Thymus (tissue), 11 donors: Measurements from ENCODE around the gene ARHGEF7. TPM values are rescaled to one million over a fixed set of nuclear protein-coding genes. Genes with fewer than 3 reads are reported as not detected.

Experiments used
- DNase-seq, 9 donors: peaks; one replicate each; pipeline ENCODE4 v3.0.0-alpha.2; 2013; ENCODE audit warnings: low spot score in 9 of 9, low read depth in 6 of 9, missing footprints in 1 of 9
- H3K27ac ChIP-seq, 2 donors: one replicate each; pipeline ENCODE4 v1.5.1; 2013; ENCODE audit warnings: control low read depth in 1 of 2, low read depth in 1 of 2, low read length in 1 of 2, mild to moderate bottlenecking in 1 of 2, moderate library complexity in 1 of 2
- H3K27me3 ChIP-seq, 2 donors: one replicate each; pipeline ENCODE4 v1.5.1; 2013; ENCODE audit warnings: low read length in 1 of 2; ENCODE audit not compliant: control insufficient read depth in 2 of 2, insufficient read depth in 1 of 2
- H3K36me3 ChIP-seq, 2 donors: one replicate each; pipeline ENCODE4 v1.5.1; 2013; ENCODE audit warnings: low read length in 1 of 2, mild to moderate bottlenecking in 1 of 2, moderate library complexity in 1 of 2; ENCODE audit not compliant: control insufficient read depth in 2 of 2, insufficient read depth in 2 of 2
- H3K4me1 ChIP-seq, 2 donors: one replicate each; pipeline ENCODE4 v1.5.1; 2013; ENCODE audit warnings: low read length in 2 of 2; ENCODE audit not compliant: control insufficient read depth in 2 of 2, insufficient read depth in 2 of 2
- H3K4me3 ChIP-seq, 2 donors: one replicate each; pipeline ENCODE4 v1.5.1; 2013; ENCODE audit warnings: low read length in 2 of 2, control low read depth in 1 of 2, mild to moderate bottlenecking in 1 of 2
- H3K9me3 ChIP-seq, 2 donors: one replicate each; pipeline ENCODE4 v1.5.1; 2013; ENCODE audit warnings: low read length in 1 of 2, mild to moderate bottlenecking in 1 of 2; ENCODE audit not compliant: control insufficient read depth in 2 of 2, insufficient read depth in 1 of 2
- WGBS: extraction: QIAGEN DNeasy Blood & Tissue Kit; methylation state at CpG from one replicate; pipeline ENCODE4 v1.1.7; 2013; 5-methylcytosine and 5-hydroxymethylcytosine counted together
- polyA plus RNA-seq: library from polyadenylated mRNA; stranded (reverse); fragments of 200-250 nt; gene quantifications from one replicate; pipeline ENCODE4 v1.2.3, GENCODE V29; 2013
- total RNA-seq: library from RNA; stranded (reverse); fragments of 120-200 nt; gene quantifications from one replicate; pipeline ENCODE4 v1.2.4, GENCODE V29; 2013
- donor health status: healthy.

Gene ARHGEF7
- total and polyA plus RNA-seq, 2 donors: 60.4 to 71.9 TPM

DNA sequence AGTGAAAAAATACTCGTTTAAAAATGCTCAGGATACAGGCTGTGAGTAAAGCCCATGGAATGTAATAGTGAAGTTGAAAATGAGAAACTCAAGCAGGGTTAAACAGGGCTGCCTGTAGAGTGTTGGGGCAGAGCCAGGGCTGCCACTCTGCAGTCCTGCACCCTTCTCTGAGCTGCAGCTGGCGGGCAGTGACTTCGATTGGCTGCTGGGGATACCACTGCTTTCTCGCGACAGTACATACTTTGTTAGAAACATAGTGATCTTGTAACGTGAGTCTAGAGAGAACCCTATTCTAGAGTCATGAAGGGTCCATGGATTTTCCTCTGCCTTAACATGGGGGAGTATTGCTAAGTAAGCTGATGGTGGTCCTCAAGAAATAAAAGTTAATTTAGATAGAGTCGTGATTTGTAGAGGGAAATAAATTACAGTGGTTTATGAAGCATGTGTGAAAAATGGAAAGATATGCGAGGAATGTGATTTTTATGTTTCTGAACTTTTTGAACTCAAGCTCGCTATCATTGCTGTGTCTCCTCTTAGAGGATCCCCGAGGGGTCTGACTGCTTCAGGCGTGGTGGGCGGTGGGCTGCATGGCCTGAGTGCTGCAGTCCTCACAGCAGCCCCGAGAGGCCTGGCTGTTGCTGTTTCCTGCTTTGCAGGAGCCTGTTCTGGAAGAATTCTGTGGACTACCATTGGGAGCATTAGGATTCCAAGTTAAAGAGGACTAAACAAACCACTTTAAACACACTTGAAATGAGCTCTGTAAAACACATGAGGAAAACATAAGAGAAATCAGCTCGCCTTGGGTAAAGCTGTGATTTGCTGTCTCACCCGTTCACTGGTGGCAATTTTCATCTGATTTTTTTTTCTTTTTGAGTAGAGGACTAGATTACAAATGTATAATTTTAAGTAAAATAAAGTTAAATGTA is 95.7 kb downstream of the ARHGEF7 start:
- Histone ChIP-seq H3K9me3 (no peaks in the 10 kb centered on the region), H3K4me1 (peaks cover 13 to 40% of the 10 kb centered on the region in 2 donors), H3K27ac (no peak overlapping the region), H3K36me3 (peaks cover 60 to 69% of the 10 kb centered on the region in 2 donors), H3K4me3 (no peak overlapping the region), H3K27me3 (no peaks in the 10 kb centered on the region)
- WGBS: 94% methylated on average over 15 of the region's 15 CpGs
- no peak for DNase-seq

DNA sequence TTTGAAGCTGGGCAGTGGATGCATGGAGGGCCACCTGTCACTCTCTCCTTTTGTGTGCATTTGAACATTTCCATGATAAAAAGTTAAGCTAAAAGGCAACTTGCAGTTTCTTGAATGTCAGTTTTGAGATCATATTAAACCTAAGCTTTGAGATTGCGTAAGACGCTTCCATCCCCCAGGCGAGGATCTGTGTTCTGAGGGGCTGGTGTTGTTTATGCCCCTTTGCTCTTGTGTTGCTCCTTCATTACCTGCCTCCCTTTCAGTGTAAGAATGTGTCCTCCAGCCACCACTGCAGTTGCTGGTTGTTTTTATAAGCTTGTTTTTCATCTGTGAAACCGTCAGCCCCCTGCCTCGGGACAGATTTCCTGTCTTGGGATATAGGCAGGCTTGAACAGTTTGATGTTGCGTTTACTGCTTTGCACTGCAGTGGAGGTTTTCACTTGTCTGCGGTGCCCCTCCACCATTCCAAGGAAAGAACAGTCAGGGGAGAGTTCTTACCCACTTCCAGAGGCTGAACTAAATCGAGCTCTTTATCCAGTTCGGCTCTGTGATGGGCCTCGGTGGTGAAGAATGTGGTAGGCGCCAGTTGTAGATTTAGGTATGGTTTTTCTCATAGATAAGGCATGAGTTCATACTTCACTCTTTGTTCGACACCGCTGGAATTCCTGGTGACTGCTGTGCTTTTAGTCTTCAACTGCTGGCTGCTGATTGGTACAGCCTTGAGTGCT is 96.8 kb downstream of the ARHGEF7 start:
- H3K27ac ChIP-seq: peak overlapping the region in 1 of 2 donors; percentile 2
- H3K36me3 ChIP-seq: peaks cover 52 to 62% of the 10 kb centered on the region in 2 donors
- peaks cover 15 to 49% of the 10 kb centered on the region in 2 donors for H3K4me1 ChIP-seq
- no peak for DNase-seq
- WGBS: 96% methylated on average over 13 of the region's 13 CpGs
- no peak overlapping the region for H3K4me3 ChIP-seq
- H3K9me3 ChIP-seq: no peaks in the 10 kb centered on the region
- H3K27me3 ChIP-seq: no peaks in the 10 kb centered on the region

DNA sequence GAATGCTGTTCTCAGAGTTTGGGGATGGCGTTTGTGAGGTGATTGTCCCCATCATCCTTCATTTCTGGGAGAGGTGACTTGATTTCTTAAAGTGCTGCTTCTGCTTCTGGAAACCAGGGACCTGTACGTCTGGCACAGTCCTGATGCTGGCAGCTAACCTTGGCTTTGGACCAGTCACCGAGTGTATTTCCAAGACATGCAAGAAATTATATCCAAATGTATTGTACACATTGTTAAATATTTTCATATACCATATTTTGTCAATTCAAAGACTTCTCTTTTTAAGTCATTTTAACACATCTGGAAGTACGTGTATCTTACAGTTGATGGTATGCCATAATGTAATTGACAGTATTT is 97.4 kb downstream of the ARHGEF7 start:
- Histone ChIP-seq H3K4me1 (peaks cover 15 to 49% of the 10 kb centered on the region in 2 donors), H3K36me3 (peaks cover 48 to 61% of the 10 kb centered on the region in 2 donors), H3K27me3 (no peaks in the 10 kb centered on the region), H3K27ac (peak overlapping the region in 1 of 2 donors; percentile 2), H3K4me3 (no peak overlapping the region), H3K9me3 (no peaks in the 10 kb centered on the region)
- 95% methylated on average over 4 of the region's 4 CpGs for WGBS
- DNase-seq: no peak

DNA sequence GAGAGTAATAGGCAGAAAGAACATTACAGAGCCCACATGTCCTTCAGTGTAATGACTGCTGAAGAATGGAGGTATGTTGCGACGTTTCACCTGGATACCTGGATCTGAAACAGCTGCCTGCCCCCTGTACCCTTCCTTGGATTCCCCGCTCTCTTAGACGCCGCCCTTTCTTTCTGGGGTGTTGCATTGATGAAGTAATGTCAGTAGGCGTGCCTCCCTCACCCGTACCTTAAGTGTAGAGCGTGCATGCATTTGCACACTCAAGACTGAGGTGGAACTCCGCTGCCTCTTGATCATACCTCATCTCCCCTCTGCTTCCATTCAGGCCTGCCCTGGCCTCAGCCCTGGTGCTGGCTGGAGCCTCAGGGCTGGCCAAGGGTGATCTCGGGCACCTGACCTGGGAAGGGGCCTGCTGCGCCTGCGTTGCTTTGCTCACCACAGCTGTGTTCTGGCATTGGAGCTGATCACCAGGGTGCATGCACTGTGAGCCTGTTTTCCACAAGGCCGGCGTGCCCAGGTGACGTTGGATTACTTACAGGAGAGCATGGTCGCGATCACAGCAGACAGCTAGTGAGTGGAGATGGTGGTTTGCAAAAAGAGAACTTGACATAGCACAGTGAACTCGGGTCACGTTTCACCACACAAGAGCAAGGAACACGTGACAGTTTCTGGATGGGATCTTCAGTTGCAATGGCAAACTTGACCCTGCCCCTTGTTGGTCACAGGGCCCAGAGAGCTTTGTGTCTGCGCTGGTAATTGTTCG is 99.0 kb downstream of the ARHGEF7 start:
- no peaks in the 10 kb centered on the region for H3K27me3 ChIP-seq
- H3K9me3 ChIP-seq: no peaks in the 10 kb centered on the region
- no peak overlapping the region for H3K4me3 ChIP-seq
- H3K27ac ChIP-seq: no peak overlapping the region
- peaks cover 11 to 41% of the 10 kb centered on the region in 2 donors for H3K4me1 ChIP-seq
- WGBS: 86% methylated on average over 22 of the region's 22 CpGs
- no peak for DNase-seq
- peaks cover 46 to 66% of the 10 kb centered on the region in 2 donors for H3K36me3 ChIP-seq

DNA sequence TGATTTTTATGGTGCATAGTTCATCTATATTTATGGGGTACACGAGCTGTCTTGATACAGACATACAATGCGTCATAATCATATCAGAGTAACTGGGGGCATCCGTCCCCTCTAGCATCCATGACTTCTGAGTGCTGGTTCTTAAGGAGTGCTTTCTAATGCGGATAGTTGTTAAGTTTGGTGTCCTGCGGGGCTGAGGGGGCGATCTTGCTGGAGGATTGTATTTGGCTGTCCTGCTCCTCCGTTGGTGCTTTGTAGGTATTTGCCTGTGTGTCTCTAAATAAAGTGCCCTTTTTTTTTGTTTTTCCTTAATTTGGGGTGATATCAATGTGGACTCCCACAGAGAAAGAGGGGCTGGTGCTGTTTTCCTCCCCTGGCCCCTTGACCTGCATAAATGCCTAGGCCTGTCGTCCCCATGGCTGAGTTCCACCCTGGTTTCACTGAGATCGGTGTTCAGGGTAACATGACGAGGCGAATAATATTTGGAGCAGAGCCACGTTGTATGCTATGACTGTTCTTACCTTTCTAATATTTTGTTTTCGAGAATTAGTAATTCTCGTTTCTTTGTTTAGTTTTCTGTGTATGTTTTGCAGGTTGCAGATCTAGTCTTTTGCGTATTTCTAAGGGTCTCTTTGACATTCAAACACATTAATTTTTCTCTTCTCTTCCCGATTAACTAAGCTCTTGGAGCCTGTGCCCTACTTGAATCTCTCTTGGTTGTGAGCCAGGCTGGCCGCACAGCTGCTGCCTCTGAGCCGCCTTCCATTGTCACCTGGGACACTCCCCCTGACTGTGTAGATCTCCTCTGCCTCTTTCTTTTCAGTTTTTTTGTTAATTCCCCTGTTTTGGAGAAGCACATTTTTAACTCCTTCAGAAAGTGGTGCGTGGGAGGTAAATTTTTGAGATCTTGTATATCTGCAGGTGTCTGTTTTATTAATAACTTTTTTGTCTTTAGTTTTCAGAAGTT is 100.3 kb downstream of the ARHGEF7 start:
- H3K36me3 ChIP-seq: peaks cover 42 to 67% of the 10 kb centered on the region in 2 donors
- no peak overlapping the region for H3K4me3 ChIP-seq
- H3K27ac ChIP-seq: peak overlapping the region in 1 of 2 donors; percentile 10
- no peaks in the 10 kb centered on the region for H3K27me3 ChIP-seq
- WGBS: 93% methylated on average over 19 of the region's 19 CpGs
- peaks cover 9 to 34% of the 10 kb centered on the region in 2 donors for H3K4me1 ChIP-seq
- peak in 1 of 9 donors; percentile 37 for DNase-seq
- H3K9me3 ChIP-seq: no peaks in the 10 kb centered on the region

DNA sequence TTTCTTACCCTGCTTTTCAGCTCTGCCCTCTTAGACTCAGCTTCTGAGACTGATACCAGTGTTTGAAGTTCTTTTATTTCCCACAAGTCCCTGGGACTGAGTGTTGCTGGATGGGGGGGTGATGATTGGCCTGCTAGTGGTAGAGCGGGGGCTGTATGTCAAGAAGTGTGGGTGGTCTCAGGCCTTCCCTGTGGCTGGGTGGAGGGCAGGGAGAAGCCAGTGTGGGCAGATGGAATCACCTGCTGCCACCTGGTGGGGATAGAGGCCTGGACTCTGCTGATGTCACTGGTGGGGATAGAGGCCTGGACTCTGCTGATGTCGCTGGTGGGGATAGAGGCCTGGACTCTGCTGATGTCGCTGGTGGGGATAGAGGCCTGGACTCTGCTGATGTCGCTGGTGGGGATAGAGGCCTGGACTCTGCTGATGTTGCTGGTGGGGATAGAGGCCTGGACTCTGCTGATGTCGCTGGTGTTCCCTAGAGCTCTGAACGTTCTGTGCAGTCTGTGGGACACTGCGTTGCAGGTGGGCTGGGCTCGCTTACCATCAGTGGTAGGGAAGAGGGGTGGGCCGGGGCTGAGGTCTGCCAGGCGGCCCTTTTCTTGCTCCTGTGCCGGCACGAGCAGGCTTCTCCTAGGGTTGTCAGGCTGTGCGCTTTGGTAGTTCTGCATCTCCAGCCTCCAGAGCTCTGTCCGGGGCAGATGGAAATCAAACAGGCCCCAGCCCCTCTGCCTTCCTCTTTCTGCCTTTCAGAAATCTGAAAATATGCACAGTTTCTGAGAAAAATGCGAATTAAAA is 101.3 kb downstream of the ARHGEF7 start:
- Histone ChIP-seq H3K27me3 (no peaks in the 10 kb centered on the region), H3K9me3 (no peaks in the 10 kb centered on the region), H3K4me3 (no peak overlapping the region), H3K4me1 (peaks cover 9 to 34% of the 10 kb centered on the region in 2 donors), H3K36me3 (peaks cover 39 to 63% of the 10 kb centered on the region in 2 donors), H3K27ac (no peak overlapping the region)
- peak in 3 of 9 donors; percentile 33 to 58 (median 57) for DNase-seq
- WGBS: 95% methylated on average over 15 of the region's 15 CpGs

DNA sequence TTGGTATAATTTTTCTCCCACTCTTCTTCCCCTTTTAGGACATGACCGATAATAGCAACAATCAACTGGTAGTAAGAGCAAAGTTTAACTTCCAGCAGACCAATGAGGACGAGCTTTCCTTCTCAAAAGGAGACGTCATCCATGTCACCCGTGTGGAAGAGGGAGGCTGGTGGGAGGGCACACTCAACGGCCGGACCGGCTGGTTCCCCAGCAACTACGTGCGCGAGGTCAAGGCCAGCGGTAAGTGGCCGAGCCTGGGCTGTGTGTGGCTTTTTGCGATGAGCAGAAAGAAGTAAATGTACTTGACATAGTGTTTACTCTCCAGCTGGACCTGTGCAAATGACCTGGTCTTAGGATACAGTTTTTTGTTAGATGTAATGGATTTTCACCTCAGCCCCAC is 102.5 kb downstream of the ARHGEF7 start:
- H3K27me3 ChIP-seq: no peaks in the 10 kb centered on the region
- H3K4me3 ChIP-seq: no peak overlapping the region
- WGBS: 96% methylated on average over 13 of the region's 13 CpGs
- H3K4me1 ChIP-seq: peaks cover 6 to 28% of the 10 kb centered on the region in 2 donors
- no peak overlapping the region for H3K27ac ChIP-seq
- no peak for DNase-seq
- no peaks in the 10 kb centered on the region for H3K9me3 ChIP-seq
- H3K36me3 ChIP-seq: peaks cover 32 to 53% of the 10 kb centered on the region in 2 donors
